GM18873 (cell line): ENCODE results near the gene DGKD.

Experiments
- ATAC-seq: cut with Tn5 transposase; IDR thresholded peaks from one replicate; pipeline ENCODE4 v1.9.1; 2021; ENCODE audit warnings: mild to moderate bottlenecking, moderate library complexity, moderate number of reproducible peaks; ENCODE audit not compliant: unreplicated experiment, low FRiP score

The DGKD gene

GRCh38 chr2:233407771-233408181, 53.5 kb downstream of the DGKD start:
- no peak for ATAC-seq

GRCh38 chr2:233408366-233409285, 54.3 kb downstream of the DGKD start:
- ATAC-seq = no peak

GRCh38 chr2:233409286-233409991, 55.1 kb downstream of the DGKD start:
- no peak for ATAC-seq

- ATAC-seq = no peak
Observed at GRCh38 chr2:233410196-233410760, 56.0 kb downstream of the DGKD start.

- ATAC-seq = no peak
Observed at GRCh38 chr2:233411162-233411561, 56.9 kb downstream of the DGKD start.

GRCh38 chr2:233412405-233412804, 58.1 kb downstream of the DGKD start:
- no peak for ATAC-seq

- ATAC-seq = no peak
Observed at GRCh38 chr2:233413046-233413445, 58.8 kb downstream of the DGKD start.

- ATAC-seq = no peak
Observed at GRCh38 chr2:233413559-233414272, 59.4 kb downstream of the DGKD start.

- ATAC-seq = no peak
Observed at GRCh38 chr2:233414273-233414654, 60.0 kb downstream of the DGKD start.

GRCh38 chr2:233414777-233415570, 60.7 kb downstream of the DGKD start:
- no peak for ATAC-seq

GRCh38 chr2:233416199-233416598, 61.9 kb downstream of the DGKD start:
- no peak for ATAC-seq

- ATAC-seq = no peak
Observed at GRCh38 chr2:233416706-233417105, 62.4 kb downstream of the DGKD start.

GRCh38 chr2:233417282-233417681, 63.0 kb downstream of the DGKD start:
- no peak for ATAC-seq

- ATAC-seq = no peak
Observed at GRCh38 chr2:233418052-233418760, 63.9 kb downstream of the DGKD start.

- peak; percentile 38 for ATAC-seq
Observed at GRCh38 chr2:233418761-233419546, 64.7 kb downstream of the DGKD start.

- no peak for ATAC-seq
Observed at GRCh38 chr2:233419602-233420391, 65.5 kb downstream of the DGKD start.

- no peak for ATAC-seq
Observed at GRCh38 chr2:233421091-233421816, 67.0 kb downstream of the DGKD start.
